Omental fat pad (tissue), 4 donors: ENCODE measurements around the gene GAD1. TPM values are rescaled to one million over a fixed set of nuclear protein-coding genes. Genes with fewer than 3 reads are reported as not detected.

Experiments
- ATAC-seq: fragments of 150-250 bp; one replicate; pipeline ENCODE4 v1.9.1; 2016; ENCODE audit warnings: mild to moderate bottlenecking, moderate library complexity; ENCODE audit not compliant: low FRiP score
- DNase-seq: peaks from one replicate; pipeline ENCODE4 v3.0.0-alpha.2; 2019; ENCODE audit warnings: low spot score
- total RNA-seq, 4 donors: library from RNA; depleted of rRNA; stranded (reverse); fragments of >200 nt; gene quantifications; one replicate each; pipeline ENCODE4 v1.1.0, GENCODE V29; 2016
- TF ChIP-seq, protein P1 (sequence below), 3 donors: fragments of 450-650 bp; IDR thresholded peaks; one replicate each; pipeline ENCODE4 v1.5.1; 2016 to 2017; ENCODE audit warnings: antibody characterized with exemption in 3 of 3, mild to moderate bottlenecking in 3 of 3, moderate library complexity in 2 of 3

The GAD1 gene
- total RNA-seq, 4 donors from 2014 or later = 0.31 TPM; not detected in 3

GRCh38 chr2:170822290-170823087 is 5.8 kb downstream of the GAD1 start:
- TF ChIP-seq, protein P1, sequence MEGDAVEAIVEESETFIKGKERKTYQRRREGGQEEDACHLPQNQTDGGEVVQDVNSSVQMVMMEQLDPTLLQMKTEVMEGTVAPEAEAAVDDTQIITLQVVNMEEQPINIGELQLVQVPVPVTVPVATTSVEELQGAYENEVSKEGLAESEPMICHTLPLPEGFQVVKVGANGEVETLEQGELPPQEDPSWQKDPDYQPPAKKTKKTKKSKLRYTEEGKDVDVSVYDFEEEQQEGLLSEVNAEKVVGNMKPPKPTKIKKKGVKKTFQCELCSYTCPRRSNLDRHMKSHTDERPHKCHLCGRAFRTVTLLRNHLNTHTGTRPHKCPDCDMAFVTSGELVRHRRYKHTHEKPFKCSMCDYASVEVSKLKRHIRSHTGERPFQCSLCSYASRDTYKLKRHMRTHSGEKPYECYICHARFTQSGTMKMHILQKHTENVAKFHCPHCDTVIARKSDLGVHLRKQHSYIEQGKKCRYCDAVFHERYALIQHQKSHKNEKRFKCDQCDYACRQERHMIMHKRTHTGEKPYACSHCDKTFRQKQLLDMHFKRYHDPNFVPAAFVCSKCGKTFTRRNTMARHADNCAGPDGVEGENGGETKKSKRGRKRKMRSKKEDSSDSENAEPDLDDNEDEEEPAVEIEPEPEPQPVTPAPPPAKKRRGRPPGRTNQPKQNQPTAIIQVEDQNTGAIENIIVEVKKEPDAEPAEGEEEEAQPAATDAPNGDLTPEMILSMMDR (IDR thresholded peaks at IDR 0.05) = no peak
- ATAC-seq (no peak), DNase-seq (no peak)

DNA sequence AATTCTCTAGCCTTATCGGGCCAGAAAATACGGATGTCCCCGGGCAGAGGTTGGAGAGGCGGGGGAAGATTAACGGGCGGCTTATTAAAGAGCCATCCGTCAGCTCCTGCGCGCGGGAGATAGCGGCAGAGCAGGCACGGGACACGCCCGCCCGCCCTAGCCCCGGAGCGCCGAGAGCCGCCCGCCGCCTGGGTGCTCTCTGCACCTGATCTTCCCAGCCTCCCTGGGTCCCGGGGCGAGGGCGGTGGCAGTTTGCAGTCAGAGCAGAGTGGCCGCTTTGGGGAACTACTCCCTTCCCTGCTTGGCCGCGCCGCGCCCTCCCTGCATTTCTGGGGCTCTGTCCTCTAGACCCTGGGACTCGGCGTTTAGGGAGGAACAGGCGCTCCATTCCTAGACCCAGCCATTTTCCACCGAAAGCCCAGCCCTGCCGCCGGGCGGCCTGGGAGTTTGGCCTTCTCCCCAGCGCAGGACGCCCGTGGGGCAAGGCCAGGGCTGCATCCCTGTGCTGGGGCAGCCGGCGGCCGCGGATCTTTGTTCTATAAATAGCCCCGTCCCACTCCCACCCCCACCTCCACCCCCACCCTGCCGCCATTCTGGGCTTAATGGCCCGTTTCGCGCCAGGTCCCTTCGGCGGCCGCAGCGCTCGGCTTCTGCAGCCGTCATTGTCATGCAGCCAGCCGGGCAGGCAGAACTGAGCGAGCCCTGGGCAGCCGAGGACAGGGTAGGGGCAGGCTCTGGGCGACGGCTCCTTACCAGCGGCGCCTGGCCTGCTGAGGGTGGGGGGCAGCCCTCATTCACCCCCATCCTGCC is 6.6 kb downstream of the GAD1 start:
- TF ChIP-seq, protein P1 (IDR thresholded peaks at IDR 0.05) = no peak
- DNase-seq (no peak), ATAC-seq (no peak)

GRCh38 chr2:170823898-170824215 is 7.2 kb downstream of the GAD1 start:
- DNase-seq = no peak
- ATAC-seq = no peak
- TF ChIP-seq, protein P1 (IDR thresholded peaks at IDR 0.05) = no peak

DNA sequence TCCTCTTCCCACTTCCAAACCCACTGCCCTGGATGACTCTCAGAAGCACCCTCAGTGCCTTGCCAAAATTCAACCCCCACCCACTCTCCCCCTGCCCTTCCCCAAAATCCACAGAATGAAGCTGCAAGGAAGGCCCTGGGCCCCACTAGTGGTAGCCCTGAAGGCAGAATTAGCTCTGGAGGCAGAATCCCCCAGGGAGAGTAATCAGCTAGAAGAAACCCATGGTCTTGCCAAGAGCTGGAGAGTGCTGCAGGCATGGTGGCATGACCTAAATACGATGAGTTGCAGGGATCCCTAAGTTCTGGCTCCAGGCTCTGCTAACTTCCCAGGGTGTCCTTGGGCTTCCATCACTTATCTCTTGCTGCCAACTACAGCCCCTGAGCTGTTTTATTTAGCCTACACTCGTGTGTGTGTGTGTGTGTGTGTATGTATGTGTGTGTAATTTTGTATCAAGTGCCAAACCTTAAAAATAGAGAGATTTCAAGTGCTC is 7.9 kb downstream of the GAD1 start:
- DNase-seq = no peak
- TF ChIP-seq, protein P1 (IDR thresholded peaks at IDR 0.05) = no peak
- no peak for ATAC-seq

GRCh38 chr2:170827841-170828532 is 11.3 kb downstream of the GAD1 start:
- TF ChIP-seq, protein P1 (IDR thresholded peaks at IDR 0.05) = no peak
- no peak for ATAC-seq
- DNase-seq = no peak

- ATAC-seq = no peak
- TF ChIP-seq, protein P1 (IDR thresholded peaks at IDR 0.05) = no peak
- no peak for DNase-seq
These were observed 11.8 kb downstream of the GAD1 start for GRCh38 chr2:170828533-170828916.
